Heart left ventricle (tissue), 13 donors: ENCODE data around the gene IPCEF1.
"Not testable (repeated sequence)": the region's sequence is repeated elsewhere in the genome, so short reads cannot be mapped to it uniquely, and the experiment has no call there.

Experiments used
- CTCF ChIP-seq, 12 donors: fragments of 200-600 bp; sonication (generic) in 4 of 12; IDR thresholded peaks; one replicate each; pipeline versions ENCODE4 v1.5.0 to v1.8.0; 2018 to 2022; ENCODE audit warnings: antibody characterized with exemption in 12 of 12, mild to moderate bottlenecking in 5 of 12
- POLR2A ChIP-seq, 2 donors: fragments of 450-650 bp; IDR thresholded peaks; one replicate each; pipeline ENCODE4 v1.6.1; 2017; ENCODE audit warnings: antibody characterized with exemption in 2 of 2, mild to moderate bottlenecking in 2 of 2, moderate library complexity in 2 of 2
- donor health status: ischemic (EF 13 %, LVEDD 7.1; RV severe dilation, severe dysfunction).
- donor health status: DM: no; HTN: yes; CAD: no.
- donor health status: DM: no; HTN: no; CAD: no.
- donor health status: ischemic (EF 25% LVEDD 6.9; RV normal size, moderate dysfunction).
- donor health status: ischemic (EF 25% LVEDD 5.7; RV mildly dilated, moderate dysfunction).
- donor health status: ischemic (EF 35%, LVEDD 5.7; RV mildly dilated, moderate dysfunction).
- donor health status: nonischemic (EF 11% LVEDD 7.7; RV severe dilation, severe dysfunction).
- donor health status: DM: yes; HTN: yes; CAD: no.
- donor health status: PGD.
- donor health status: ischemic (EF 29% LVEDD 5.4; RV normal size, mild dysfunction).
- donor health status: nonischemic (EF 23%, LVEDD 6.1; RV moderate dilation, normal function).

- not testable (repeated sequence) for TF ChIP-seq CTCF, POLR2A (IDR thresholded peaks at IDR 0.05)
Observed at GRCh38 chr6:154334147-154334546, 22.5 kb downstream of the IPCEF1 start.
